ENCODE data around the gene CHM. TPM values are rescaled to one million over a fixed set of nuclear protein-coding genes. Genes with fewer than 3 reads are reported as not detected.
A peak's percentile ranks its signal among the peaks of the same experiment; 100 is the strongest.

Gene CHM
- total RNA-seq, 1 experiment from 2014 or later: 28.9 TPM

Small RNA genes within 50 kb of the gene (microRNA-seq; reads per million reads assigned to microRNA genes)
- gene MIR1321 (ENCODE audit: unreplicated experiment) (not detected), gene MIR361 (ENCODE audit: unreplicated experiment) (5,719 reads per million, percentile 91 among the genes with 10 or more reads in this experiment)

Other genes starting within 250 kb of the CHM start
- gene DACH2, start 100.9 kb upstream of the CHM start, total RNA-seq (2021; ENCODE audit: unreplicated experiment): 0.18 TPM

All from Panc1 (cell line).